ENCODE results near the gene CNKSR1.
A peak's percentile ranks its signal among the peaks of the same experiment; 100 is the strongest.

Gene CNKSR1

GRCh38 chr1:26234644-26235370, 57.5 kb downstream of the CNKSR1 start:
- in situ Hi-C loops (cut with HindIII; ENCODE audit: low sequenced_read_pairs) = no loop called here
- peak; percentile 18 for DNase-seq (ENCODE audit: low read depth, low spot score)
- TF ChIP-seq CTCF (IDR thresholded peaks at IDR 0.05; ENCODE audit: low read depth, low read length) = no peak
- peak overlapping the region; percentile 93 for H3K4me3 ChIP-seq (ENCODE audit: low read depth, low read length)

- no peak for TF ChIP-seq CTCF (IDR thresholded peaks at IDR 0.05; ENCODE audit: low read depth, low read length)
- DNase-seq (ENCODE audit: low read depth, low spot score) = peak; percentile 58
- H3K4me3 ChIP-seq (ENCODE audit: low read depth, low read length) = no peak overlapping the region
- in situ Hi-C loops (cut with HindIII; ENCODE audit: low sequenced_read_pairs) = no loop called here
These were observed 60.1 kb downstream of the CNKSR1 start for GRCh38 chr1:26237230-26237966.
